HG03103 (cell line): ENCODE data around the gene CHD9NB.
A peak's percentile ranks its signal among the peaks of the same experiment; 100 is the strongest.
"Not testable (repeated sequence)": the region's sequence is repeated elsewhere in the genome, so short reads cannot be mapped to it uniquely, and the experiment has no call there.

ENCODE experiments used
- ATAC-seq: cut with Tn5 transposase; IDR thresholded peaks from one replicate; pipeline ENCODE4 v1.9.1; 2021; ENCODE audit warnings: low read depth; ENCODE audit not compliant: unreplicated experiment

The CHD9NB gene

GRCh38 chr16:53059672-53060071, 7.0 kb upstream of the CHD9NB start:
- no peak for ATAC-seq

GRCh38 chr16:53058882-53059281, 6.2 kb upstream of the CHD9NB start:
- no peak for ATAC-seq

- ATAC-seq, result no peak
Measured at GRCh38 chr16:53058441-53058840, 5.7 kb upstream of the CHD9NB start.

GRCh38 chr16:53057658-53058057, 5.0 kb upstream of the CHD9NB start:
- no peak for ATAC-seq

GRCh38 chr16:53056392-53056881, 3.7 kb upstream of the CHD9NB start:
- ATAC-seq, result no peak

- no peak for ATAC-seq
Measured at GRCh38 chr16:53055541-53056391, 3.1 kb upstream of the CHD9NB start.

- ATAC-seq, result peak; percentile 65
Measured at GRCh38 chr16:53054670-53055485, 2.2 kb upstream of the CHD9NB start, which contains the start of gene CHD9. Gene CHD9 (plus strand): TSS chr16:53054991. CDS start chr16:53156090, 101,099 bp downstream.

- ATAC-seq, result peak; percentile 38
Measured at GRCh38 chr16:53053967-53054669, 1.4 kb upstream of the CHD9NB start.

GRCh38 chr16:53051255-53051654, 1.4 kb downstream of the CHD9NB start:
- not testable (repeated sequence) for ATAC-seq

- ATAC-seq, result no peak
Measured at GRCh38 chr16:53048139-53048915, 4.4 kb downstream of the CHD9NB start.

GRCh38 chr16:53047515-53047914, 5.2 kb downstream of the CHD9NB start:
- not testable (repeated sequence) for ATAC-seq

- ATAC-seq, result no peak
Measured at GRCh38 chr16:53045341-53046220, 7.1 kb downstream of the CHD9NB start.

- no peak for ATAC-seq
Measured at GRCh38 chr16:53043986-53044601, 8.6 kb downstream of the CHD9NB start.

GRCh38 chr16:53043428-53043831, 9.3 kb downstream of the CHD9NB start:
- ATAC-seq, result no peak

GRCh38 chr16:53042235-53042701, 10.4 kb downstream of the CHD9NB start:
- ATAC-seq, result no peak

GRCh38 chr16:53041320-53042051, 11.2 kb downstream of the CHD9NB start:
- no peak for ATAC-seq

GRCh38 chr16:53040788-53041187, 11.9 kb downstream of the CHD9NB start:
- ATAC-seq, result no peak

- ATAC-seq, result not testable (repeated sequence)
Measured at GRCh38 chr16:53036711-53037110, 16.0 kb downstream of the CHD9NB start.
